K562 (cell line): Measurements from ENCODE around the gene MYRFL. TPM values are rescaled to one million over a fixed set of nuclear protein-coding genes. Genes with fewer than 3 reads are reported as not detected.

Experiments used
- ATAC-seq: fragments of 200-7000 bp; cut with Tn5 transposase; 3 replicates; pipeline ENCODE4 v1.9.1; 2020; ENCODE audit warnings: moderate library complexity
- BruUV-seq: library from RNA; stranded (reverse); fragments of 400-500 nt; replicated peaks from 2 replicates; lab custom pipeline; 2021; lab: Mats Ljungman, UMichigan
- CTCF ChIA-PET: fragments of 300-600 bp; formaldehyde crosslinking; extraction: SDS; loops from one replicate; lab custom pipeline; 2021; ENCODE audit warnings: low intra/inter-chr PET ratio; lab: Yijun Ruan, JAX
- POLR2A ChIA-PET: fragments of 300-600, 350-650 bp; sonication (Branson Sonifier 250); formaldehyde crosslinking; extraction: SDS; loops from one replicate; lab custom pipeline; 2021; ENCODE audit warnings: antibody characterized with exemption, inconsistent platforms; lab: Yijun Ruan, JAX
- DNase-seq, 4 experiments: peaks; one replicate each; pipeline versions ENCODE4 v3.0.0 to v3.0.0-alpha.2; 2011 to 2018; ENCODE audit warnings: low spot score in 3 of 4, mixed read lengths in 3 of 4; ENCODE audit errors: extremely low read depth in 1 of 4
- FAIRE-seq: peaks from 2 replicates; lab custom pipeline; 2011; peaks lifted over from hg19 to GRCh38; lab: Jason Lieb, UNC
- H2AFZ ChIP-seq: 2 replicates; pipeline ENCODE4 v1.6.0; 2011; ENCODE audit warnings: low read depth, low read length, control low read depth, inconsistent platforms
- H3K27ac ChIP-seq: fragments of 200-600 bp; 3 replicates; pipeline ENCODE4 v1.8.0; 2011; ENCODE audit warnings: low read depth, mild to moderate bottlenecking, control low read depth, inconsistent platforms, low read length, moderate library complexity, mixed read lengths; ENCODE audit errors: extremely low read depth
- H3K27me3 ChIP-seq, 2 experiments: fragments of 300-600 bp in 1 of 2; 2 replicates in 1 of 2; 3 replicates in 1 of 2; pipeline versions ENCODE4 v1.6.0 to v1.8.0; 2011; ENCODE audit warnings: inconsistent platforms in 2 of 2, low read length in 2 of 2, mild to moderate bottlenecking in 1 of 2, mixed read lengths in 1 of 2, moderate library complexity in 1 of 2; ENCODE audit not compliant: control insufficient read depth in 2 of 2, insufficient read depth in 2 of 2
- H3K36me3 ChIP-seq: fragments of 300-600 bp; 3 replicates; pipeline ENCODE4 v1.8.0; 2011; ENCODE audit warnings: mild to moderate bottlenecking, low read length, inconsistent platforms; ENCODE audit not compliant: control insufficient read depth, insufficient read depth
- H3K4me1 ChIP-seq, 2 experiments: fragments of 200-600 bp in 1 of 2; replicated peaks in 1 of 2; 2 replicates in 1 of 2; 3 replicates in 1 of 2; pipeline versions ENCODE4 v1.5.1 to v1.8.0; 2011; ENCODE audit warnings: inconsistent platforms in 2 of 2, low read length in 2 of 2, mild to moderate bottlenecking in 1 of 2, mixed read lengths in 1 of 2, moderate library complexity in 1 of 2; ENCODE audit not compliant: control insufficient read depth in 2 of 2, insufficient read depth in 2 of 2
- H3K4me2 ChIP-seq: 2 replicates; pipeline ENCODE4 v1.6.1; 2011; ENCODE audit warnings: low read length, control low read depth, inconsistent platforms, mixed read lengths; ENCODE audit not compliant: insufficient read depth
- H3K4me3 ChIP-seq: fragments of 200-600 bp; sonication (generic), shearing (Covaris generic); 2 replicates; pipeline ENCODE4 v1.5.1; 2016; ENCODE audit warnings: control low read depth, inconsistent platforms
- H3K79me2 ChIP-seq: fragments of 200-600 bp; 3 replicates; pipeline ENCODE4 v1.8.0; 2011; ENCODE audit warnings: low read length, inconsistent platforms; ENCODE audit not compliant: control insufficient read depth, insufficient read depth
- H3K9ac ChIP-seq, 2 experiments: 2 replicates each; pipeline versions ENCODE4 v1.6.0 to v1.6.1; 2011; ENCODE audit warnings: low read depth in 2 of 2, low read length in 2 of 2, control low read depth in 1 of 2, inconsistent platforms in 1 of 2, mild to moderate bottlenecking in 1 of 2, mixed read lengths in 1 of 2; ENCODE audit not compliant: insufficient read depth in 1 of 2
- H3K9me1 ChIP-seq: one replicate; pipeline ENCODE4 v1.6.0; 2011; ENCODE audit warnings: inconsistent platforms, mild to moderate bottlenecking, low read length, moderate library complexity; ENCODE audit not compliant: control insufficient read depth, insufficient read depth
- H3K9me3 ChIP-seq: replicated peaks from 2 replicates; pipeline ENCODE4 v1.5.1; 2011; ENCODE audit warnings: low read depth, low read length, inconsistent platforms; ENCODE audit not compliant: control insufficient read depth, insufficient read depth
- H4K20me1 ChIP-seq: replicated peaks from 2 replicates; pipeline ENCODE4 v1.6.1; 2011; ENCODE audit warnings: low read length, inconsistent platforms, mixed read lengths; ENCODE audit not compliant: control insufficient read depth, insufficient read depth
- CBFA2T3 ChIP-seq: fragments of 450-650 bp; IDR thresholded peaks from 2 replicates; pipeline ENCODE4 v1.6.1; 2017
- CBX2 ChIP-seq: fragments of 200-600 bp; sonication (generic); IDR thresholded peaks from one replicate; pipeline ENCODE4 v1.6.1; 2012; ENCODE audit warnings: mild to moderate bottlenecking, low read length, inconsistent platforms; ENCODE audit not compliant: insufficient read depth, poor library complexity, severe bottlenecking
- EHMT2 ChIP-seq: fragments of 450-650 bp; IDR thresholded peaks from 2 replicates; pipeline ENCODE4 v1.6.1; 2018; ENCODE audit warnings: antibody characterized with exemption
- ETS1 ChIP-seq: conservative IDR thresholded peaks from 2 replicates; pipeline ENCODE4 v1.6.1; 2011; ENCODE audit warnings: low read depth, mild to moderate bottlenecking, low read length; ENCODE audit not compliant: control insufficient read depth
- FOXJ2 ChIP-seq: fragments of 200-800 bp; sonication (Bioruptor generic); IDR thresholded peaks from 2 replicates; pipeline ENCODE4 v1.6.1; 2016; ENCODE audit warnings: missing genetic modification characterization, missing compliant biosample characterization
- GATA2 ChIP-seq: sonication (generic); formaldehyde crosslinking; IDR thresholded peaks from 2 replicates; pipeline ENCODE4 v1.4.0; 2020; ENCODE audit warnings: mild to moderate bottlenecking, missing genetic modification reagents
- HDGF ChIP-seq: fragments of 450-650 bp; IDR thresholded peaks from 2 replicates; pipeline ENCODE4 v1.6.1; 2016
- HNRNPLL ChIP-seq: fragments of 200-400 bp; formaldehyde crosslinking; IDR thresholded peaks from 2 replicates; pipeline ENCODE4 v1.6.1; 2017; ENCODE audit warnings: low read length, low read depth, mild to moderate bottlenecking; ENCODE audit not compliant: poor library complexity, severe bottlenecking
- MXD1 ChIP-seq: fragments of 250-450 bp; sonication (Bioruptor Pico); IDR thresholded peaks from 2 replicates; pipeline ENCODE4 v1.8.0; 2021; ENCODE audit warnings: borderline replicate concordance, mild to moderate bottlenecking, moderate library complexity; ENCODE audit not compliant: poor library complexity, severe bottlenecking
- NBN ChIP-seq: fragments of 450-650 bp; IDR thresholded peaks from 2 replicates; pipeline ENCODE4 v1.6.1; 2016; ENCODE audit warnings: low read depth, mild to moderate bottlenecking
- POLR3G ChIP-seq: IDR thresholded peaks from 2 replicates; pipeline ENCODE4 v1.6.1; 2011; ENCODE audit not compliant: insufficient read length, insufficient replicate concordance; ENCODE audit errors: extremely low read depth
- SMAD2 ChIP-seq: fragments of 150-350 bp; IDR thresholded peaks from 2 replicates; pipeline ENCODE4 v1.6.1; 2014; ENCODE audit warnings: low read depth, mild to moderate bottlenecking, low read length
- SMARCB1 ChIP-seq: IDR thresholded peaks from 2 replicates; pipeline ENCODE4 v1.6.1; 2011; ENCODE audit warnings: improper control_type of control experiment, low read depth; ENCODE audit not compliant: insufficient read length
- ZBTB8A ChIP-seq: fragments of 450-650 bp; IDR thresholded peaks from 2 replicates; pipeline ENCODE4 v1.6.1; 2018; ENCODE audit warnings: mild to moderate bottlenecking, moderate library complexity; ENCODE audit not compliant: partially characterized antibody
- ZNF583 ChIP-seq: fragments of 250-450 bp; sonication (Bioruptor Pico); IDR thresholded peaks from 2 replicates; pipeline ENCODE4 v1.4.0; 2020
- ZNF76 ChIP-seq: fragments of 250-450 bp; sonication (Bioruptor Pico); IDR thresholded peaks from 2 replicates; pipeline ENCODE4 v1.4.0; 2020; ENCODE audit warnings: mild to moderate bottlenecking, moderate library complexity, borderline replicate concordance
- WGBS: fragments of 100-300 bp; shearing (Covaris generic); methylation state at CpG from one replicate; pipeline ENCODE4 v1.1.6; 2016; ENCODE audit warnings: low coverage, mixed read lengths; ENCODE audit not compliant: insufficient coverage; ENCODE audit errors: missing lambda C conversion rate; 5-methylcytosine and 5-hydroxymethylcytosine counted together
- in situ Hi-C: fragments of 300-500 bp; cut with MboI; formaldehyde crosslinking; loops from 4 replicates; pipeline ENCODE4 v1.15.0; 2018; ENCODE audit warnings: inconsistent platforms, mixed read lengths
- intact Hi-C: fragments of 100-400 bp; cut with micrococcal nuclease; formaldehyde crosslinking; loops from 2 replicates; pipeline ENCODE4 v1.14.2; 2022
- polyA plus RNA-seq, 8 experiments: library from polyadenylated mRNA; depleted of rRNA in 4 of 8; stranded (reverse) in 5 of 8; unstranded in 3 of 8; fragments of >200 nt; fragmentation: Nextera tagmentation in 2 of 8; fragmentation: Illumina TruSeq in 1 of 8; extraction: Ambion mirVana in 2 of 8; extraction: Trizol in 1 of 8; gene quantifications; 2 replicates each; pipeline versions ENCODE4 v1.2.1 to v1.2.3, GENCODE V29; 2011 to 2014; ENCODE audit warnings: inconsistent platforms in 1 of 8, missing spikeins in 1 of 8
- total RNA-seq, 7 experiments: library from RNA; depleted of rRNA in 6 of 7; stranded (reverse); fragments of >200 nt in 6 of 7; fragmentation: Illumina TruSeq in 2 of 7; extraction: Trizol in 2 of 7; gene quantifications; 2 replicates each; pipeline versions ENCODE4 v1.2.1 to v1.2.3, GENCODE V29; 2011 to 2021; ENCODE audit warnings: low replicate concordance in 1 of 7
- TF ChIP-seq, protein P1 (sequence below): IDR thresholded peaks from 2 replicates; pipeline ENCODE4 v1.6.1; 2011; ENCODE audit warnings: borderline replicate concordance, low read depth, mild to moderate bottlenecking, moderate library complexity, low read length; ENCODE audit not compliant: insufficient read depth, poor library complexity, severe bottlenecking
- TF ChIP-seq, protein P2 (sequence below): sonication (generic); formaldehyde crosslinking; IDR thresholded peaks from 2 replicates; pipeline ENCODE4 v1.8.0; 2022; ENCODE audit warnings: missing genetic modification reagents, mild to moderate bottlenecking, moderate library complexity, borderline replicate concordance

MYRFL gene
- total and polyA plus RNA-seq, 9 of the 15 experiments (the other 6 are each of a cell fraction or from before 2014, with no cell fraction given), result not detected

DNA sequence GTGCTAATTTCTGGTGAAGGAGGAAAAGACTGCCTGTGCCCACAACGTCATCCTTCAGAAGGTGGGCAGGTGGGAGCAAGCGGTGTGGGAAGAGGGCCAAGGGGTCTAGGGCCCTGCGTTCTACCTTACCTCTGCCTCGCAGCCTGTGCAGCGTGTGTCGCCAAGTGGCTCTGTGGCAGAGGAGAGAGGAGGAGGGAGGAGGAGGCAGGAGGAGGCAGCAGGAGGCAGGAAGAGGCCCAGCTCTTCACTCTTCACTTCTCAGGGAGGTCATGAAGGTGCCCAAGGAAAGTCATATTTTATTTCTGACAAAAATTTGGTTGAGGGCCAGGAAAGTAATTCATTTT is 177.9 kb downstream of the MYRFL start:
- Histone ChIP-seq H3K9me1 (no peaks in the 10 kb centered on the region), H3K36me3 (no peaks in the 10 kb centered on the region), H3K27ac (no peak overlapping the region), H3K79me2 (no peaks in the 10 kb centered on the region), H3K4me1 (no peaks in the 10 kb centered on the region), H3K4me3 (no peak overlapping the region), H3K27me3 (no peaks in the 10 kb centered on the region), H3K9ac (no peak overlapping the region), H2AFZ (no peak overlapping the region), H3K4me2 (no peak overlapping the region), H3K9me3 (no peaks in the 10 kb centered on the region), H4K20me1 (no peaks in the 10 kb centered on the region)
- TF ChIP-seq SMARCB1 (no peak), POLR3G (no peak), HNRNPLL (no peak), ZNF76 (no peak), NBN (no peak), ZBTB8A (no peak), CBX2 (no peak), MXD1 (CRISPR knock-in tag) (no peak), ETS1 (no peak), HDGF (no peak), EHMT2 (no peak), FOXJ2 (tag) (no peak), CBFA2T3 (no peak), SMAD2 (no peak), GATA2 (CRISPR knock-in tag) (no peak), ZNF583 (CRISPR knock-in tag) (no peak)
- TF ChIP-seq, protein P1, sequence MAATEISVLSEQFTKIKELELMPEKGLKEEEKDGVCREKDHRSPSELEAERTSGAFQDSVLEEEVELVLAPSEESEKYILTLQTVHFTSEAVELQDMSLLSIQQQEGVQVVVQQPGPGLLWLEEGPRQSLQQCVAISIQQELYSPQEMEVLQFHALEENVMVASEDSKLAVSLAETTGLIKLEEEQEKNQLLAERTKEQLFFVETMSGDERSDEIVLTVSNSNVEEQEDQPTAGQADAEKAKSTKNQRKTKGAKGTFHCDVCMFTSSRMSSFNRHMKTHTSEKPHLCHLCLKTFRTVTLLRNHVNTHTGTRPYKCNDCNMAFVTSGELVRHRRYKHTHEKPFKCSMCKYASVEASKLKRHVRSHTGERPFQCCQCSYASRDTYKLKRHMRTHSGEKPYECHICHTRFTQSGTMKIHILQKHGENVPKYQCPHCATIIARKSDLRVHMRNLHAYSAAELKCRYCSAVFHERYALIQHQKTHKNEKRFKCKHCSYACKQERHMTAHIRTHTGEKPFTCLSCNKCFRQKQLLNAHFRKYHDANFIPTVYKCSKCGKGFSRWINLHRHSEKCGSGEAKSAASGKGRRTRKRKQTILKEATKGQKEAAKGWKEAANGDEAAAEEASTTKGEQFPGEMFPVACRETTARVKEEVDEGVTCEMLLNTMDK, result no peak
- TF ChIP-seq, protein P2, sequence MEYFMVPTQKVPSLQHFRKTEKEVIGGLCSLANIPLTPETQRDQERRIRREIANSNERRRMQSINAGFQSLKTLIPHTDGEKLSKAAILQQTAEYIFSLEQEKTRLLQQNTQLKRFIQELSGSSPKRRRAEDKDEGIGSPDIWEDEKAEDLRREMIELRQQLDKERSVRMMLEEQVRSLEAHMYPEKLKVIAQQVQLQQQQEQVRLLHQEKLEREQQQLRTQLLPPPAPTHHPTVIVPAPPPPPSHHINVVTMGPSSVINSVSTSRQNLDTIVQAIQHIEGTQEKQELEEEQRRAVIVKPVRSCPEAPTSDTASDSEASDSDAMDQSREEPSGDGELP (CRISPR knock-in tag), result no peak
- POLR2A ChIA-PET, result interaction anchor here (0.7 kb wide), 2 partner anchors 31 to 126 kb away, joined by 3 read pairs; no protein-coding TSS in a partner anchor
- intact Hi-C loops, result no loop called here
- ATAC-seq (no peak), FAIRE-seq (no peak), DNase-seq (no peak)
- CTCF ChIA-PET, result no interaction called here
- in situ Hi-C loops, result no loop called here
- no TSS peak for BruUV-seq
- WGBS, result 24% methylated on average over 6 of the region's 6 CpGs
